Esophagus muscularis mucosa (tissue), 4 donors: ENCODE data around the gene SCART1. TPM values are rescaled to one million over a fixed set of nuclear protein-coding genes. Genes with fewer than 3 reads are reported as not detected.
A peak's percentile ranks its signal among the peaks of the same experiment; 100 is the strongest.
"Not testable (repeated sequence)": the region's sequence is repeated elsewhere in the genome, so short reads cannot be mapped to it uniquely, and the experiment has no call there.

ENCODE experiments used
- DNase-seq: peaks from one replicate; pipeline ENCODE4 v3.0.0-alpha.2; 2017; ENCODE audit errors: extremely low spot score
- H3K27ac ChIP-seq, 4 donors: fragments of 200-600 bp; sonication (generic); replicated peaks in 1 of 4; 1 replicate in 3 of 4; 2 replicates in 1 of 4; pipeline ENCODE4 v1.5.1; 2016 to 2019; ENCODE audit warnings: mild to moderate bottlenecking in 1 of 4
- H3K27me3 ChIP-seq, 4 donors: fragments of 200-600 bp; sonication (generic); one replicate each; pipeline versions ENCODE4 v1.5.1 to v1.6.0; 2016 to 2019
- H3K36me3 ChIP-seq, 4 donors: fragments of 200-600 bp; sonication (generic); one replicate each; pipeline ENCODE4 v1.5.1; 2016 to 2019
- H3K4me1 ChIP-seq, 4 donors: fragments of 200-600 bp; sonication (generic); one replicate each; pipeline ENCODE4 v1.5.1; 2016 to 2019
- H3K4me3 ChIP-seq, 4 donors: fragments of 200-600 bp; sonication (generic); 1 replicate in 2 of 4; 2 replicates in 2 of 4; pipeline ENCODE4 v1.5.1; 2016 to 2019; ENCODE audit warnings: mild to moderate bottlenecking in 4 of 4, moderate library complexity in 1 of 4
- H3K9me3 ChIP-seq, 4 donors: fragments of 200-600 bp; sonication (generic); 1 replicate in 3 of 4; 2 replicates in 1 of 4; pipeline ENCODE4 v1.5.1; 2016 to 2019
- CTCF ChIP-seq, 3 experiments: fragments of 200-600 bp in 2 of 3; fragments of 450-650 bp in 1 of 3; sonication (generic) in 2 of 3; IDR thresholded peaks; one replicate each; pipeline ENCODE4 v1.5.1; 2017 to 2019; ENCODE audit warnings: antibody characterized with exemption in 3 of 3, mild to moderate bottlenecking in 2 of 3, moderate library complexity in 1 of 3
- EP300 ChIP-seq: sonication (generic); formaldehyde crosslinking; IDR thresholded peaks from one replicate; pipeline ENCODE4 v1.6.1; 2017; ENCODE audit warnings: antibody characterized with exemption
- POLR2A ChIP-seq: fragments of 450-650 bp; IDR thresholded peaks from one replicate; pipeline ENCODE4 v1.6.1; 2017; ENCODE audit warnings: antibody characterized with exemption, moderate library complexity, mild to moderate bottlenecking, low read depth
- POLR2AphosphoS5 ChIP-seq, 2 donors: sonication (generic); formaldehyde crosslinking; IDR thresholded peaks; one replicate each; pipeline ENCODE4 v1.6.1; 2017; ENCODE audit warnings: antibody characterized with exemption in 2 of 2
- WGBS: methylation state at CpG from one replicate; pipeline ENCODE4 v1.1.5; 2018; 5-methylcytosine and 5-hydroxymethylcytosine counted together
- intact Hi-C: fragments of 100-400 bp; cut with DNase I; formaldehyde crosslinking; loops from one replicate; pipeline ENCODE4 v1.15.1; 2023
- total RNA-seq, 4 donors: library from RNA; depleted of rRNA; stranded (reverse); fragments of >200 nt; gene quantifications; one replicate each; pipeline versions ENCODE4 v1.1.0 to v1.2.1, GENCODE V29; 2016

Gene SCART1
- total RNA-seq, 4 donors from 2014 or later: 0.65 to 1.7 (median 1.4) TPM

- intact Hi-C loops: no loop called here
- Histone ChIP-seq H3K27ac (no peak overlapping the region), H3K36me3 (peaks cover 22 to 71% (median 48%) of the 10 kb centered on the region in 4 donors), H3K9me3 (peaks cover 0 to 24% (median 15%) of the 10 kb centered on the region in 4 donors), H3K4me1 (no peaks in the 10 kb centered on the region), H3K27me3 (no peaks in the 10 kb centered on the region), H3K4me3 (no peak overlapping the region)
- TF ChIP-seq CTCF (IDR thresholded peaks at IDR 0.05) (no peak), POLR2A (no peak), EP300 (no peak), POLR2AphosphoS5 (IDR thresholded peaks at IDR 0.05) (no peak)
- no peak for DNase-seq
Observed at GRCh38 chr10:133412381-133412711, 41.4 kb upstream of the SCART1 start.

- Histone ChIP-seq H3K36me3 (peaks cover 26 to 74% (median 56%) of the 10 kb centered on the region in 4 donors), H3K9me3 (peaks cover 0 to 24% (median 15%) of the 10 kb centered on the region in 4 donors)
- H3K27ac ChIP-seq, H3K27me3 ChIP-seq, H3K4me3 ChIP-seq, H3K4me1 ChIP-seq, intact Hi-C loops, DNase-seq: not testable (repeated sequence)
- WGBS: 99% methylated on average over 9 of the region's 23 CpGs
Observed at GRCh38 chr10:133414401-133414800, 39.3 kb upstream of the SCART1 start.

- 95% methylated on average over 25 of the region's 25 CpGs for WGBS
- peak; percentile 53 for DNase-seq
- no peak overlapping the region for H3K4me3 ChIP-seq
- H3K27ac ChIP-seq: no peak overlapping the region
- H3K27me3 ChIP-seq: peaks cover 0 to 4% (median 0%) of the 10 kb centered on the region in 4 donors
- H3K36me3 ChIP-seq: peaks cover 26 to 74% (median 59%) of the 10 kb centered on the region in 4 donors
- H3K9me3 ChIP-seq: peaks cover 0 to 21% (median 14%) of the 10 kb centered on the region in 4 donors
- no peaks in the 10 kb centered on the region for H3K4me1 ChIP-seq
- TF ChIP-seq POLR2AphosphoS5 (IDR thresholded peaks at IDR 0.05): no peak
- no peak for TF ChIP-seq POLR2A
- TF ChIP-seq EP300: no peak
- TF ChIP-seq CTCF (IDR thresholded peaks at IDR 0.05): no peak
- intact Hi-C loops: no loop called here
Observed at GRCh38 chr10:133415752-133416151, 38.0 kb upstream of the SCART1 start.

- Histone ChIP-seq H3K27ac (no peak overlapping the region), H3K27me3 (peaks cover 0 to 27% (median 5%) of the 10 kb centered on the region in 4 donors), H3K36me3 (peaks cover 16 to 59% (median 50%) of the 10 kb centered on the region in 4 donors), H3K4me3 (no peak overlapping the region), H3K4me1 (peaks cover 0 to 12% (median 8%) of the 10 kb centered on the region in 4 donors), H3K9me3 (no peaks in the 10 kb centered on the region)
- intact Hi-C loops: no loop called here
- TF ChIP-seq POLR2AphosphoS5 (IDR thresholded peaks at IDR 0.05) (no peak), POLR2A (no peak), EP300 (no peak), CTCF (IDR thresholded peaks at IDR 0.05) (no peak)
- WGBS: 97% methylated on average over 6 of the region's 14 CpGs
- peak; percentile 42 for DNase-seq
Observed at GRCh38 chr10:133418289-133418993, 35.3 kb upstream of the SCART1 start.

- Histone ChIP-seq H3K36me3 (peaks cover 16 to 55% (median 49%) of the 10 kb centered on the region in 4 donors), H3K27me3 (peaks cover 0 to 31% (median 5%) of the 10 kb centered on the region in 4 donors), H3K27ac (no peak overlapping the region), H3K4me1 (peaks cover 0 to 14% (median 12%) of the 10 kb centered on the region in 4 donors), H3K4me3 (no peak overlapping the region), H3K9me3 (no peaks in the 10 kb centered on the region)
- peak; percentile 62 for DNase-seq
- intact Hi-C loops: no loop called here
- no peak for TF ChIP-seq CTCF (IDR thresholded peaks at IDR 0.05)
- TF ChIP-seq POLR2A: no peak
- WGBS: 93% methylated on average over 28 of the region's 34 CpGs
Observed at GRCh38 chr10:133419211-133419950, 34.4 kb upstream of the SCART1 start.
